Parathyroid adenoma (tissue), 2 donors: Measurements from ENCODE around the gene MYLK3.

ENCODE experiments used
- H2AFZ ChIP-seq: fragments of 300-600 bp; sonication (generic); one replicate; pipeline ENCODE4 v1.7.0; 2017; ENCODE audit warnings: antibody characterized with exemption, mild to moderate bottlenecking
- H3K27ac ChIP-seq: fragments of 300-600 bp; sonication (generic); one replicate; pipeline ENCODE4 v1.7.0; 2017
- H3K27me3 ChIP-seq: fragments of 300-600 bp; sonication (generic); one replicate; pipeline ENCODE4 v1.7.0; 2017; ENCODE audit warnings: low read length; ENCODE audit not compliant: control insufficient read depth, insufficient read depth
- H3K36me3 ChIP-seq: fragments of 300-600 bp; sonication (generic); one replicate; pipeline ENCODE4 v1.7.0; 2017; ENCODE audit warnings: low read length; ENCODE audit not compliant: control insufficient read depth, insufficient read depth
- H3K4me1 ChIP-seq: fragments of 300-600 bp; sonication (generic); one replicate; pipeline ENCODE4 v1.7.0; 2017; ENCODE audit warnings: control low read depth
- H3K4me2 ChIP-seq: fragments of 300-600 bp; sonication (generic); one replicate; pipeline ENCODE4 v1.7.0; 2017; ENCODE audit warnings: low read length
- H3K4me3 ChIP-seq: fragments of 300-600 bp; sonication (generic); one replicate; pipeline ENCODE4 v1.7.0; 2017; ENCODE audit warnings: low read depth, low read length
- H3K79me2 ChIP-seq: fragments of 300-600 bp; sonication (generic); one replicate; pipeline ENCODE4 v1.7.0; 2017; ENCODE audit warnings: control low read depth
- H3K9ac ChIP-seq: fragments of 300-600 bp; sonication (generic); one replicate; pipeline ENCODE4 v1.7.0; 2017; ENCODE audit warnings: mild to moderate bottlenecking
- H3K9me3 ChIP-seq: fragments of 300-600 bp; sonication (generic); one replicate; pipeline ENCODE4 v1.7.0; 2017; ENCODE audit warnings: low read length; ENCODE audit not compliant: control insufficient read depth
- TF ChIP-seq, protein P1 (sequence below): fragments of 300-600 bp; sonication (generic); IDR thresholded peaks from one replicate; pipeline ENCODE4 v1.7.0; 2017; ENCODE audit warnings: antibody characterized with exemption, mild to moderate bottlenecking
- donor health status: primary hyperparathyroidism.

The MYLK3 gene

DNA sequence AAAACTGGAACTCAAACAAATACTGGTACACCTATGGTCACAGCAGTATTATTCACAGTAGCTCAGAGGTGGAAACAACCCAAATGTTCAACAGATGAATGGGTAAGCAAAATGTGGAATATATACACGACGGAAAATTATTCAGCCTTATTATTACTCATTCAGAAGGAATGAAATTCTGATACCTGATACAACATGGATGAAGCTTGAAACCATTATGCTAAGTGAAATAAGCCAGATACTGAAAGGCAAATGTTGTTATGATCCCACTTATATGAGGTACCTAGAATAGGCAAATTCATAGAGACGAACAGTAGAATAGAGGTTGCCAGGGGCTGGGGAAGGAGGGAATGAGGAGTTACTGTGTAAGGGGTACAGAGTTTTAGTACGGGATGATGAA lies 27.1 kb upstream of the MYLK3 start:
- no peaks in the 10 kb centered on the region for H3K4me1 ChIP-seq
- no peak overlapping the region for H3K9ac ChIP-seq
- no peak overlapping the region for H3K4me3 ChIP-seq
- no peaks in the 10 kb centered on the region for H3K79me2 ChIP-seq
- TF ChIP-seq, protein P1, sequence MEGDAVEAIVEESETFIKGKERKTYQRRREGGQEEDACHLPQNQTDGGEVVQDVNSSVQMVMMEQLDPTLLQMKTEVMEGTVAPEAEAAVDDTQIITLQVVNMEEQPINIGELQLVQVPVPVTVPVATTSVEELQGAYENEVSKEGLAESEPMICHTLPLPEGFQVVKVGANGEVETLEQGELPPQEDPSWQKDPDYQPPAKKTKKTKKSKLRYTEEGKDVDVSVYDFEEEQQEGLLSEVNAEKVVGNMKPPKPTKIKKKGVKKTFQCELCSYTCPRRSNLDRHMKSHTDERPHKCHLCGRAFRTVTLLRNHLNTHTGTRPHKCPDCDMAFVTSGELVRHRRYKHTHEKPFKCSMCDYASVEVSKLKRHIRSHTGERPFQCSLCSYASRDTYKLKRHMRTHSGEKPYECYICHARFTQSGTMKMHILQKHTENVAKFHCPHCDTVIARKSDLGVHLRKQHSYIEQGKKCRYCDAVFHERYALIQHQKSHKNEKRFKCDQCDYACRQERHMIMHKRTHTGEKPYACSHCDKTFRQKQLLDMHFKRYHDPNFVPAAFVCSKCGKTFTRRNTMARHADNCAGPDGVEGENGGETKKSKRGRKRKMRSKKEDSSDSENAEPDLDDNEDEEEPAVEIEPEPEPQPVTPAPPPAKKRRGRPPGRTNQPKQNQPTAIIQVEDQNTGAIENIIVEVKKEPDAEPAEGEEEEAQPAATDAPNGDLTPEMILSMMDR, result no peak
- H2AFZ ChIP-seq, result no peak overlapping the region
- H3K9me3 ChIP-seq, result no peaks in the 10 kb centered on the region
- H3K27ac ChIP-seq, result no peak overlapping the region
- H3K27me3 ChIP-seq, result no peaks in the 10 kb centered on the region
- H3K4me2 ChIP-seq, result no peak overlapping the region
- no peaks in the 10 kb centered on the region for H3K36me3 ChIP-seq

DNA sequence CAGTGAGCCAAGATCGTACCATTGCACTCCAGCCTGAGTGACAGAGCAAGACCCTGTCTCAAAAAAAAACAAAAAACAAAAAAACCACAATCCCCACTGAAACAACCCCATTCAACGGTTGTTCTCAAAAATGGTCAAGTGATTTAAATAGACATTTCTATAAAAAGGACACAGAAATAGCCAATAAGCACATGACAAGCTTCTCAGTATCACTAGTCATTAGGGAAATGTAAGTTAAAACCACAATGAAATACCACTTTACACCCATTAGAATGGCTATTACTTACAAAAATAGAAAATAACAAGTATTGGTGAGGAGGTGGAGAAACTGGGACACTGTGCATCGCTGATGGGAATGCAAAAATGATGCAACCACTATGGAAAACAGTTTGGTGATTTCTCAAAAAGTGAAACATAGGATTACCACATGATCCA lies 26.6 kb upstream of the MYLK3 start:
- H2AFZ ChIP-seq, result no peak overlapping the region
- no peak overlapping the region for H3K9ac ChIP-seq
- no peak overlapping the region for H3K4me3 ChIP-seq
- no peak overlapping the region for H3K4me2 ChIP-seq
- TF ChIP-seq, protein P1, result no peak
- H3K9me3 ChIP-seq, result no peaks in the 10 kb centered on the region
- no peaks in the 10 kb centered on the region for H3K27me3 ChIP-seq
- H3K4me1 ChIP-seq, result no peaks in the 10 kb centered on the region
- no peak overlapping the region for H3K27ac ChIP-seq
- H3K79me2 ChIP-seq, result no peaks in the 10 kb centered on the region
- no peaks in the 10 kb centered on the region for H3K36me3 ChIP-seq

DNA sequence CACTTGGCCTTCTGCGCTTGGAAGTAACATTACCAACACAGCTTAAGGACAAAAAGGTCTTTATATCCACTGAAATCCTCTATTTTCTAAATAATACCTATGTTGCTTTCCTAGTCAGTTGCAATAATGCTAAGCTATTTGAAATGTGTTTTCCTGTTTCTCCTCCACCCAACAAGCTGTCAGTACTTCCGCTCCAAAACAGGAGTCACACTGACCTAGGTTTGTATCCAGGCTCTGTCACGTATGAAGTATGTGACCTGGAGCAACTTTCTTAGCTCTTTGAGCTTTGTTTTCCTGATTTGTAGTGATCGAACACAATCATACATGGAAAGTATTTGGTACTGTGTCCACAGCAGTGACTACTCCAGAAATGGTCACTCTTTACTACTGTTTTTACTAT lies 24.3 kb upstream of the MYLK3 start:
- Histone ChIP-seq H3K36me3 (no peaks in the 10 kb centered on the region), H2AFZ (no peak overlapping the region), H3K9me3 (no peaks in the 10 kb centered on the region), H3K9ac (no peak overlapping the region), H3K79me2 (no peaks in the 10 kb centered on the region), H3K4me3 (no peak overlapping the region), H3K27me3 (no peaks in the 10 kb centered on the region), H3K27ac (no peak overlapping the region), H3K4me2 (no peak overlapping the region), H3K4me1 (no peaks in the 10 kb centered on the region)
- TF ChIP-seq, protein P1, result no peak

GRCh38 chr16:46768809-46769208 lies 20.7 kb upstream of the MYLK3 start:
- Histone ChIP-seq H3K4me3 (no peak overlapping the region), H3K27ac (no peak overlapping the region), H3K36me3 (no peaks in the 10 kb centered on the region), H3K27me3 (no peaks in the 10 kb centered on the region), H3K9me3 (no peaks in the 10 kb centered on the region), H3K4me1 (no peaks in the 10 kb centered on the region), H3K79me2 (no peaks in the 10 kb centered on the region), H3K4me2 (no peak overlapping the region), H3K9ac (no peak overlapping the region), H2AFZ (no peak overlapping the region)
- TF ChIP-seq, protein P1, result no peak

- H3K27ac ChIP-seq, result no peak overlapping the region
- no peaks in the 10 kb centered on the region for H3K9me3 ChIP-seq
- no peak overlapping the region for H3K9ac ChIP-seq
- H2AFZ ChIP-seq, result no peak overlapping the region
- H3K79me2 ChIP-seq, result no peaks in the 10 kb centered on the region
- H3K4me1 ChIP-seq, result no peaks in the 10 kb centered on the region
- no peak overlapping the region for H3K4me3 ChIP-seq
- no peak overlapping the region for H3K4me2 ChIP-seq
- H3K27me3 ChIP-seq, result no peaks in the 10 kb centered on the region
- H3K36me3 ChIP-seq, result no peaks in the 10 kb centered on the region
- TF ChIP-seq, protein P1, result no peak
Observed at GRCh38 chr16:46765050-46765449, 16.9 kb upstream of the MYLK3 start.
